Bone marrow (tissue), 2 donors: ENCODE data around the gene RPS17.

Experiments used
- DNase-seq, 2 donors: peaks; one replicate each; lab custom pipeline; 2025; lab: John Stamatoyannopoulos, UW

The RPS17 gene

DNA sequence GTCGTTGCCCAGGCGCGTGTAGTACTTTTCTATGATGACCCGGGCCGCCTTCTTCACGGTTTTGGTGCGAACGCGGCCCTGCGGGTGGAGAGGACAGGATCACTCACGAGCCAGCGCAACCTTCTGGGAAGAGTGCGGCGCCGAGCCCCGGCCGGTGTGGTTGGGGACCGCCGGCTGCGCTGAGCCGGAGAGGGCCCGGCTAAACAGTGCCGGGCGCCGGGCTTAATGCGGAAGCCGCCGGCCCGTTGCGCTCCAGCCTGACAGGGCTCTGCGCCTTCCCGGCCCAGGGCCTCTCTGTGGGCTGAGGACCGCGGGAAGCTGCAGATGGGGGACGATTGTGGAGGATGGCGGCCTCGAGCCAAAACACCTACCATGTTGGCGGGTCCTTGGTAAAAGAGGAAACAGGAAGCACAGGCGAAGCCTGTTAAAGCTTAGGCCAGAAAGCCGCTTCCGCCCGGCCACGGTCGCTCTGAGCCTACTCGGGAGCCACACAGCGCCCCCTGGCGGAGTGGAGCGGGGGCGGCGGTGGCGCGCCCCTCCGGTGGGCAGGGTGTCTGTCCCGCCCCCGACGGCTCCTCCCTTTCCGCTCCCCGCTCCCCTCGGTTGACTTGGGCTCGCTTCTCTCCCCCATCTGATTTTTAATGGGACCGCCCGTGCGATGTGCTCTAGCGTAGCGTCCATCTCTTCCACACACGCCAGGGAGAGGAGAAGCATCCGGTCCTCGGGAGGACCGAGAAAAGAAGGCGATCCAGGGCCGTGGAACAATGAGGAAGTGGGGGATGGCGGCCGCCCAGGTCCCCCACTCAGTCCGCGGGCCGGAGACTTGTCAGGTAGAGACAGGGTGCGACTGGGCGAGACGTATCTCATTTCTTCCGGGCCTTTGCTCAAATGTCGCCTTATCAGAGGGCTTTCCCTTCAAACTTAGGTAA lies at the start of gene RPS17:
Gene RPS17 (minus strand): TSS at position 403 of the 929 bp plus-strand sequence. CDS start 29 bp downstream, at position 374.
- DNase-seq, result no peak

DNA sequence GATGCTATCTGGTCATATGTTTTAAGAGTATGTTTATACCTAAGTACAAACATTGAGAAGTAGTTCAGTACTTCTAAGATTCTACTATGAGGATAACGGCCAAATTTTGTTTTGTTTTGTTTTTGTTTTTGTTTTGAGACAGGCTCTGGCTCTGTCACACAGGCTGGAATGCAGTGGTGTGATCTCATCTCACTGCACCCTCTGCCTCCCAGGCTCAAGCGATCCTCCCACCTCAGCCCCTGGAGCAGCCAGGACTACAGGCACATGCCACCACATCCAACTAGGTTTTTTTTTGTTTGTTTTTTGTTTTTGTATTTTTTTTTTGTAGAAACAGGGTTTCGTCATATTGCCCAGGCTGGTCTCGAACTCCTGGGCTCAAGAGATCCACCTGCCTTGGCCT lies 47.5 kb upstream of the RPS17 start:
- DNase-seq, result no peak

DNA sequence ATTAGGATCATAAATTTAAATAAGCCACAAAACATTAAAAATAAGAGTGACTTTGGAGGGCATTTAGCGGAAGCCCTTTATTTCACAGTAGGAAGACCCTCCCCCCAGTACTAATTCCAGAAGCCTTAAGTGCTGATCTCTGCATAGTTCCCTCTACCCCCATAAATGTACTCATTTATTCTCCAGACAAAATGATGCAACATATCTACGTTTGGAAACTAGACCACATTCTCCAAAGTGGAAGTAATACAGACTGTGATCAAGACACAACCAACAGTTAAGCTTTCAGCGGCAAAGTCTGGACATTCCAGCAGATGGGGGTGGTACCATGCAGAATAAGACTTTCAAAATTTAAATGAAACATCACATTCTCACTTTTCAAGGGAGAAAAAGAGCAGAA lies 44.8 kb upstream of the RPS17 start:
- DNase-seq, result no peak

DNA sequence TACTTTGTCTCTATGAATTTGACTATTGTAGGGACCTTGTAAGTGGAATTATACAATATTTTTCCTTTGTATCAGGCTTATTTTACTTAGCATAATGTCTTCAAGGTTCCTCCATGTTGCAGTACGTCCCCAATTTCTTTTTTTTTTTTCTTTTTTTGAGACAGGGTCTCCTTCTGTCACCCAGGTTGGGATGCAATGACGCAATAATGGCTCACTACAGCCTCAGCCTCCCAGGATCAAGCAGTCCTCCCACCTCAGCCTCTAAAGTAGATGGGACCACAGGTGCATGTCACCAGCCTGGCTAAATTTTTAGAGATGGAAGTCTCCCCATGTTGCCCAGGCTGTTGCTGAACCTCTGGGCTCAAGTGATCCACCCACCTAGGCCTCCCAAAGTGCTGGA lies 40.5 kb upstream of the RPS17 start:
- DNase-seq, result no peak

DNA sequence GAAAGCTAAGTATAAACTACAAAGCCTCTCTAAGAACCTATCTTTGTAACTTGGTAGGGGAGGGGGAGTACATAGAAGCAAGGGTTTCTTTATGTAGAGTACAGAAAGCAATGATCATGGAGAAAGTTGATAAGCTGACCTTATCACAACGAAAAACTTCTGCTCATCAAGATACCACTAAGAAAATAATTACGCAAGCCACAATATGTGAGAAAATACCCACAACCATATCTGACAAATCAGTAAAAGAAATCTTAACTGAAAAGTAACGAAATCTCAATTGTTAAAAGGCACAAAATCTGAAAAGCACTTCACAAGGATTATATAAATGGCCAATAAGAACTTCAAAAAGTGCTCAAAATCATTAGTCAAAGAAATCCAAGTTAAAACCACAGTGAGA lies 35.1 kb upstream of the RPS17 start:
- no peak for DNase-seq

DNA sequence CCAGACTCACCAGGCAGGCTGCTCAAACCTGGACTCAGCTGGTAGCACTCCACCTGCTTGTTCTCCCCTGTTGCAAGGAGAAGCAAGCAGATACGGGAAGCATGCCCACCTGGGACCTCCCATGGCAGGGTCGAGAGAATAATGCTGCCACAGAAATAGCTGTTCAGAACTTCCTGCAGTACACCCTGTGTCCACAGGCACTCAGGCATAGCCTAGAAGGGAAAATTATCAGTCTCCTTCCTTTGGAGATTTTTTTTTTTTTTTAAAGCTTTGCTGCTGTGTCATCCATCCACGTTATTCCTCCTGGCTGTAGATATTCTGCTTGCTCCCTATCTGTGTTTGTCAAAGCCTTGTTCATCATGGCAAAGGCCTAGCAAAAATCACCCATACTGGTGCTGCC lies 32.7 kb upstream of the RPS17 start:
- no peak for DNase-seq

DNA sequence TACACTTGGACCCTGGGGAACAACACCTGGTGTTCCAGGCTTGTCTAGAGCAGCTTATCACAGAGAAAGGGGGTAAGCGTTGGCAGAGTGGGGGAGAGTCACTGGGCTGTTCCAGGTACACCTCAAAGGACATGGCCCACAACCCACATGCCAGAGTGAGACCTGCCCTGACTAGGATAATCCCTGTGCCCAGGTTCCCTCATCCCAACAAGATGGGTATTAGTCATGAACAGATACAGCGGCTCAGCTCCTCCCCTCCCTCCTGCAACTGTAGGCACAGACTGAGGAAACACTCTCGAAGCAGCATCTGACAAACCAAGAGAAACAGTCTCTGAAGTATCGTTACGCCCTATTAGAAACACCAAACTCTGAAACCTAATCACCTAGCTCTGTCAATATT lies 32.1 kb upstream of the RPS17 start:
- no peak for DNase-seq

DNA sequence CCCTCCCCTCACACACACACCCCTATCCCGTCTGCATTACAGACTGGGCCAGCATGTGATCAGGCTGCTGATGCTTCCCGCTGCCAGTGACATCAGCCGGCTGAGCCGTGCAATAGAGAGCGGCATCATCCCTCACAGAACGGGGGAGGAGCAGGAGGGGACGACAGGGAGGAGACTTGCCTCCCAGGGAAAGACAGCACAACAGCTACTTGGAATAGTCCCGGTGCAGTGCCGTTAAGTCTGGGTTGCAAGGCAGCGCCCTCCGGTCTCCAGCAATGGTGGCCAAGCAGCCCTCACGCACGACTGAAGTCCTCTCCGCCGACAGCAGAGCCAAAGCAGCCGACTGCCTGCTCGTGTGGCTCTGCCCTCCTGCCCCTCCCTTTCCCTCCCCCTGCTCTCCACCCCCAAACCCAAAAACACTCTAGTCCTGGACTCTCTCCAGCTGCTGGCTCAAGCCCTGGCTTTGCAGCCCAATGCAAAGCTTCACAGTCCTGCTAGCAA lies 31.5 kb upstream of the RPS17 start:
- no peak for DNase-seq

DNA sequence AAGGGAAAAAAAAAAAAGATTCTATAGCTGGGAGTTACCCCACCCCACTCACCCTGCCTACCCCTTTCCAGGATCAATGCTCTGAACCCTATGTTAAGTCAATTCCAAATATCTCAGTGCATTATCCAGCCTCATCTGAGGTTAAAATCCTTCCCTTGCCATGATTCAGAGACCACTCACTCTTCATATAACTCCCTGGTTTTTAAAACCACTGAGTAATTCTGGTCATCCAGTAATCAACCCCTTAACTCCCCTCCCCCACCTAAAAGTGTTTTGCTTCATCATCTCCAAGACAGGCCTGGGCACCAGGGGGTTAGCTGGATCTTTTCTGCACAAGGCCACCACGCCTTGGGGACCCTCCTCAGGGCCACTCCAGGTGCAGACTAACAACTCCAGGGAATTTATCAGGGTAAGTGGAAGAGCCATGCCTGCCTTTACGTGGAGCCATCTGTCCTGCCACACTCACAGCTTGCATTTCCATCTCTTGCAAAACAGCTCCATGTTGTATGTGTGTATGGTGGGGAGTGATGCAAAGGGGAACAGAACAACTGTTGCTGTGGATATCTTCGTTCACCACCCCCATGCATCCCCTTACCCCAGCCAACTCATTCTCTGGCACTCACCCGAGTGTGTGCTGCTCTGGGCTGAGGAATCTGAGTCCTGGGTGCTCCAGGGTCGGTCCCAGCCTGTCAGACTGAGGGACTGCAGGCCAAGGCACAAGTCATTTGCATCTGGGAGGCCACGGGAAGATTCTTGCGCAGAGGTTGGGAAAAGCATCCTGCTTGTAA lies 30.7 kb upstream of the RPS17 start:
- no peak for DNase-seq

DNA sequence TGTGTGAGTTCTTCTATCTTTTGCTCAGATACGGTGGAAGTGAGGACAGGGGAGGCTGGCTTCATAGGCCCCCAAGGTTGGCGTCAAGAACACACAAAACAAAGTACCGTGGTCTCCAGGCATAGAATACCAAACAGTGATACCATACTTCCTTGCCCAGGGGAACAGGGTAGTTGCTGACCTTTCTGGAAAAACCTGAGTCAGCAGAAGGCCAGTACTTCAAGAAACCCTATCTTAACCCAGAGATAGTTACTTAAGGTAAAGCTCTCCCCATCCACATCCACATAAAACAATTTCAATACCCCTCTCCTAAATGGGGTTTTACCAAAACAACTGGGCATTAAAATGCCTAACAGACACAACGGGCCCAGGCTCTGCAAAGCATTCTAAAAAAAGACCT lies 29.6 kb upstream of the RPS17 start:
- DNase-seq, result no peak

DNA sequence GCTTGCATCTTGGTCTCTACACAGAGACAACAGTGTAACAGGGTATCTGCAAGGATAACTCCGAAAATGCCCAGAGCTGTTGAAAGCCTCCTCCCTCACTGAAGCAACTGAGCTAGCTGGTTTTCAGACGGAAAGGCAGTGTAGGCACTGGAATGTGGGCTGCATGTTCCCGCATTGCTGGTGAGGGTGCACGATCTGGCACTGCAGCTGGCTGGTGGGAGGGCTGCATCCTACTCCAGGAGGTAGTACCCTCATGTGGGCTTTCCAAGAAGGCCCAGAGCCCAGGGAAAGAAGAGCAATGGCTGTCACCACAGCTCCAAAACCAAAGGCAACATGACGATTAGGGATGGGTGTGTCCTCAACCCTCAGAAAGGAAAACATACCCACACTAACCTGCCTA lies 28.7 kb upstream of the RPS17 start:
- DNase-seq, result no peak

DNA sequence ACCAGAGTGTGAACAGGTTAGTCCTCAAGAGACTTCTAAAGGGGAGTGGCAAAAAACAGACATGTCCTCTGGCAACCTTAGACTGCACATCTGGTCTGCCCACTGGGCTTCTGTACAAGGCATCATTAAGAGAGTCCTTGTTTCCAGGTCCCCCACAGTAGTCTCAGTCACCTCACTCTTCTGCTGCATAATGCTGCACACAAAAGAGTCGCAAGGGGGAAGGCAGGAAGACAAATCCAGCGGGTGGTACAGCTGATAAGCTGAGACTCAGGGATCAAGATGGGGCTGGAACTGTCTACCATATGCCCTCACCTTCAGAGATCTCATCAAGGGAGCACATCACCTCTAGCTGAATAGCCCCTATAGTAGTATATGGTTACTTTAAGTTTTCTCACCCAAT lies 27.4 kb upstream of the RPS17 start:
- no peak for DNase-seq

DNA sequence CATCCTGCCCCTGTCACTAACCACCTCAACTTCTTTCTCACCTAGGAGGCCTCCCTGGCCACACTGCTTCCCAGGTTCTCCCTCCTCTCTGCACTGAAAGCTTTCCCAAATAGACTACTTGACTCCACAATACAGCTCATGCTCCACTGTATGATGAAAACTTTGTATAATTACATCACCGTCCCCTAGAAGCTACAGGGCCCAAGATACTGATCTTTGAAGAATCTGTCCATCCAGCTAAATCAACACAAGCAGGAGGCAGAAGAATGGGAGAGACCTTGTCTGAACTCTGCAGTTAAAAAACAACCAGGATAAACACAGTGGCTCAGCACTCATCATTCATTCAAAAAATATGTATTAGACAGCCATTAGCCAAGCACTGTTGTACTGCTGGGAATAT lies 26.4 kb upstream of the RPS17 start:
- no peak for DNase-seq

DNA sequence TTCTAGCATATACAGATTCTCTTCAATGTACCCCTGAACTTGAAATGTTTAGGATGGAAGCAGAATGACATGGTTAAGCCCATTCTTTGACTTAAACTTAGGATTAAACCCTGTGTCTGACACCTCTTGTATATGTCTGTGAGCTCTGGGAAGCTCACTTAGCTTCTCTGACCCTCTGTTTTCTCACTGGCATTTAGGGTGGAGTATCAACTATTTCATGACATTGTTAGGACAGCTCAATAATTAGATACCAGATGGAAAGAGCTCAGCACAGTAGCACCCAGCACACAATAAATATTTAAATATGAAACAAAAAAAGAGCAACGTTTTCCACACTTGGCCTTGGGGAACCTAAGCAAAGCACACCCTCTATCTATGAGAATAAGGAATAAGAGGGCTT lies 18.2 kb upstream of the RPS17 start:
- DNase-seq, result no peak

DNA sequence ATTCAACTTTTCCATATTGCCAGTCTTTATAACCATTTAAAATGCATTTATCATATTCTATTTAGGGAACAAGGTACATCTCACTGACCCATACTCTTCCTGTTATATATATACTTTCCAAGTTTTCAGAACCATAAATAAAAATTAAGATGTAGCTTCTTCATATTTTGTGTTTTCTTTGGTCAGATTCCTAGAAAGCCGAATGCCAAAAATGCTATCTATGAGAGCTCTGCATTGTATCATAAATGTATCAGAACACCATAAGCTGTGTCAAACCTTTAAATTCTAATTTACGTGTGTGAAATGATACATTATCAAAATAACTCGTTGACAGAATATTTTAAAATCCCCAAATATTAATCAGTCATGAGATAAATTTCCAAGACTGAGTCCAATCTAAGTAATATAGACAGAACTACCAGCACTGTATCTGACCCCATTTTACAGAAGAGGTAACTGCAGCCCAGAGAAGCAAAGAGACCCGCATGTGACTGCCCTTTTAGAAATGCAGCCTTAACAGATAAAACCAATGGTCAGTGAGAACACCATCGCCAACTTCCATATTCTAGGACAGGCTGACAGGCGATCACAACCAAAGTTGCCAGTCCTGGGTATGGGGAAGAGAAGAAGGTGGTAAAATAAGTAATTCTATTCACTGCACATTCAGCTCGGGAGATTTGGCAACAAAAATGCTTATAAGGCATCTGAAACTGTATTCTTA lies 16.2 kb upstream of the RPS17 start:
- no peak for DNase-seq

DNA sequence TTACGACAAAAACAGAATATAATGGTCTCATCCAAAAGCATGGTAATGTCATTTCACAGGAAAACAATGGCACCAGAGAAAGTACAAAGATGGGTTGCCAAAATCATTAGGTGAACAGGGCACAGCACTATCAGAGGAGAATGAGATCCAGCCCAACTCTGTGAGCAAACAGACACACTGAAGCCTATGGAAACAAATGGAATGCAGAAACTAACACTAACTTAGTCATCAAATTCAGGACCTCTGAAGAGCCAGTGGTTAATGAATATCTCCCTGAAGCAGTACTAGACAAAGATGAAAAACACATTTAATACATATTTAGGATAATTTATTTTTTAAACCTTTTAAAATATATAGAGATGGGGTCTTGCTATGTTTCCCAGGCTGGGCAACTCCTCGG lies 14.6 kb upstream of the RPS17 start:
- DNase-seq, result no peak

DNA sequence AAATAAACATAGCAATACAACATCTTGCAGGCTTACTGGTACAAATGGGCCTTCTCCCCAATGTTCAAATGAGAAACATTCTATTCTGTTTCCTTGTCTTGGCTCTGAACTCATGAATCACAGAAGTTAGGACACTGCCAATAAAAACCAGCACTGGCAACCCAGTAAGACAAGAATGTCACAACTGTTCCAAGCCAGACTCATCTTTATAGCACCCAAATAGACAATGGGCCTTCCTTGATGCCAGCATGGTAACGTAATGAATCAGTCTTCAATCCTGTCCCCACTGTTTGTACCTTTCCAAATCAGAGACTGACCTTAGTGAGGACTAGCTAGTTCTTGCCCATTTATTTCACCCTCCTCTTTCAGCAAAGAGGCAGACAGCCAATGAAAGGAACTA lies 14.1 kb upstream of the RPS17 start:
- no peak for DNase-seq

DNA sequence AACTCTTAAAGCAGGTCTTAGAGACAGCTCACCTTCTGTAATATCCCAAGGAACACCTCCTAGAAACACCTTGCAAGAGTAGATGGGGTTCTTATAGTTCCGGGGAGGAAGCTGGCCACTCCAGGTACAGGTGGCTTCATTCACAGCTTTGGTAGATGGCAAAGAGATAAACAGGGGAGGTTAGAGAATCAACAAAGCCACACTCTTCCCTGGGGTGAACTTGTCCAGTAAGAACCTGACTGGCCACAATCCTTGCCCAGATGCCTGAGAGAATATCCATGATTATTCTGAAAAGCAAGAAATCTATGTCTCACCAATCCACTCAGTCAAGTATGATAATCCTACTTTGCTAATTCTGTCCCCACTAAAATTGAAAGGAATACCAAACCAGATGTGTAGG lies 13.6 kb upstream of the RPS17 start:
- DNase-seq, result no peak

DNA sequence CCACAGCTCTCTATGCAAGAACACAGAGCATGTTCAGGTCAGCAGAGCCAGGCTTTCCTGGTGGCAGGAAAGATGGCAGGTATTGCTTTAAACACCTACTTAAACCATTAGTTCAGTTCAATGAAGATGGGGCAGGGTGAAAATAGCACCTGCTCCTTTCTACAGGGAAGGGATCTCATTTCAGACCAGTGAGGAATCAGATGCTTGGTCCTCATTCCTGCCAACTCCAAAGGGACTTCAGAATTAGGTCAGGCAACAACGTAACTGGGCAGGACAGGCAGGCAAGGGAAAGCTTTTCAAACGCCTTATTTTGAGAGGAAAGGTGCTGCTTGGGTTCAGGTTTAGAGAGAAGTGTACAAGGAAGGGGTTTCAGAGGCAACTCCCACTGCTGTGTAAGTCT lies 12.6 kb upstream of the RPS17 start:
- no peak for DNase-seq

DNA sequence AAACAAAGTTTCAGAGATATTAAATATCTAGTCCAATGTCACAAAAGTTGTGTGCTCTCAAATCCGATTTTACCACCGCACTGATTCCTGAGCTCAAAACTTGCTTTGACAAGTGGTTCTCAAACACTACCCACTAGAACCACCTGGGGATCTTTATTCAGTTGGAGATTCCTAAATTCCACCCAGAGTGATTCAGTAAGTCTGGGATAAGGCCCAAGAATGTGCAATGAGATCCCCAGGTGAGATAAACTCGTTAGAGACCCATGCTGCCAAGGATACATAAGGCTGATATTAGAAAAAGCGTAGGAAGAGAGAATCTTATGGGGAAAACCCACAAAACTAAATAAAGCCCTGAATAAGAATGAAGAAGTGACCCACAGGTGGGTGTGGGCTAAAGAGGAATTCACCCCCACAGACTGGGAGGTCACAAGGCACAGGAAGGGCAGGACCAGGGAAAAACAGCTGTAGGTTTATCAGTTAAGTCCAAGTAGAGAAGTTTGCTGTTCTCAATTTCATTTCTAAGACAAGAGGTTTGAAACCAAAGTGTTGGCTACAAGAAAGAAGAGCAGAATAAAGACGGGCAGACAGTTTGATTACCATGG lies 11.5 kb upstream of the RPS17 start:
- no peak for DNase-seq

DNA sequence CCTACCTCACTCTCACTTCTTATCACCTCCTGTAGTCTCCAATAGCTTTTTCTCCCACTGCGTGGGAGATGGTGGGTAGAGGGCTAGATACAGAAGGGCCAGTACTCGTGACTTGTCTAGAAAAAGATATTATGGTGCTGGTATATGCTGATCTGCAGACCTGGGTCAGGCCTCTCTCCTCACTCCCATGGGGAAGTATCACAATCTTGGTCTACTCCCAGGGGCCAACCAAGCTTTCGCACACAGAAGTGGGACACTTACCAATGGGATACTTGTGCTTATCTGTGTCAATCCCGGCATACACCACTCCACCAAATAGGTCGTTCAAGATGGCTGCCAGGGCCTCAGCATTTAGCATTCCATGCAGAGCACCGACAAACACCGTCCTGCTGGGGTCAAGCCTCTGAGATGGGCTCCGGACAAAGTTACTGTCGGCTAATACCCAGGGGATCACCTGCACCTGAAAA lies 9.0 kb upstream of the RPS17 start:
- DNase-seq, result no peak

DNA sequence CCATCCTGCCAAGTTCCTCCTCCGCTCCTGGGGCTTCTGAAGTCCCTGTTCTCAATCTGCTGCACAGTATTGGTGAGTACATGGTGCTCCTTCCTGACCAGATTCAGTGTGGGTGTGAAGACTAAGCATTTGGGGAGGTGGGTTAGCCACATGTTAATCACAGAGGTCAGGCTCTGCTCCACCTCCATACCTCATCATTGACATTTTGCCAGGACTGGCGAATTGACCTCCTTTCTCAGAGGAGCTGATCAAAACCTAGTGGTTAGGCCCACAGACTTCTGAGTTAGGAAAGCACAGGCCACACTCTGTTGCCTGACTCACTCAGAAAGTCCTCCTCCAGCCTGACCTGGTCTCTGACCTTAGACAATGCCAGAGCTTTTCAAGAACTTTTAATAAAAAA lies 8.4 kb upstream of the RPS17 start:
- DNase-seq, result no peak
